Right lobe of liver (tissue), 6 donors: Measurements from ENCODE around the gene SLC17A7. TPM values are rescaled to one million over a fixed set of nuclear protein-coding genes. Genes with fewer than 3 reads are reported as not detected.

Experiments
- ATAC-seq, 4 donors: fragments of 200-7000 bp; cut with Tn5 transposase; one replicate each; pipeline ENCODE4 v1.9.1; 2020; ENCODE audit warnings: mild to moderate bottlenecking in 4 of 4, moderate library complexity in 4 of 4
- DNase-seq, 3 donors: peaks; one replicate each; pipeline ENCODE4 v3.0.0-alpha.2; 2020
- H3K27ac ChIP-seq, 3 donors: fragments of 200-600 bp; one replicate each; pipeline ENCODE4 v1.8.0; 2022
- H3K27me3 ChIP-seq, 2 donors: fragments of 200-600 bp; one replicate each; pipeline ENCODE4 v1.8.0; 2022
- H3K36me3 ChIP-seq, 4 donors: fragments of 200-600 bp; sonication (generic) in 1 of 4; one replicate each; pipeline versions ENCODE4 v1.5.1 to v1.8.0; 2017 to 2022; ENCODE audit warnings: control low read depth in 1 of 4
- H3K4me1 ChIP-seq, 4 donors: fragments of 200-600 bp; sonication (generic) in 1 of 4; one replicate each; pipeline versions ENCODE4 v1.5.1 to v1.8.0; 2017 to 2022; ENCODE audit warnings: control low read depth in 1 of 4
- H3K4me3 ChIP-seq, 3 donors: fragments of 200-600 bp; one replicate each; pipeline ENCODE4 v1.8.0; 2022
- H3K9me3 ChIP-seq, 4 donors: fragments of 200-600 bp; sonication (generic) in 1 of 4; one replicate each; pipeline versions ENCODE4 v1.5.1 to v1.8.0; 2017 to 2022; ENCODE audit warnings: control low read depth in 1 of 4
- CTCF ChIP-seq, 4 donors: fragments of 200-600 bp in 3 of 4; fragments of 450-650 bp in 1 of 4; IDR thresholded peaks; one replicate each; pipeline versions ENCODE4 v1.5.1 to v1.8.0; 2016 to 2022; ENCODE audit warnings: antibody characterized with exemption in 4 of 4, mild to moderate bottlenecking in 2 of 4
- POLR2A ChIP-seq: fragments of 450-650 bp; IDR thresholded peaks from one replicate; pipeline ENCODE4 v1.6.1; 2017; ENCODE audit warnings: antibody characterized with exemption, mild to moderate bottlenecking
- WGBS: methylation state at CpG from one replicate; pipeline ENCODE4 v1.1.6; 2018; ENCODE audit warnings: low coverage, low lambda C conversion rate; ENCODE audit not compliant: insufficient coverage; ENCODE audit errors: missing lambda C conversion rate; 5-methylcytosine and 5-hydroxymethylcytosine counted together
- intact Hi-C, 2 donors: fragments of 100-400 bp; cut with DNase I; formaldehyde crosslinking; loops; one replicate each; pipeline versions ENCODE4 v1.11.2 to v1.14.1; 2022
- total RNA-seq, 6 experiments: library from RNA; depleted of rRNA in 2 of 6; stranded (reverse); fragments of >200 nt in 2 of 6; fragmentation: NEBNext Ultra II Directional in 3 of 6; extraction: Animal tissue kit (Norgen Biotek cat#: 25700) in 3 of 6; gene quantifications; one replicate each; pipeline versions ENCODE4 v1.1.0 to v1.2.4, GENCODE V29; 2016 to 2023
- donor health status: DM: no; HTN: yes; CAD: no.
- donor health status: DM: no; HTN: no; CAD: no.
- donor health status: DM: no; HTN: no; CAD: no.
- donor health status: DM: no; HTN: yes; CAD: no.
- donor health status: DM: no; HTN: yes; CAD: no.

Gene SLC17A7
- total RNA-seq, 6 experiments from 2014 or later, result 0.13 TPM; not detected in 5

GRCh38 chr19:49442771-49443365, 1.5 kb upstream of the SLC17A7 start:
- Histone ChIP-seq H3K27ac (peak overlapping the region; percentile 2 to 40 (median 35)), H3K9me3 (no peaks in the 10 kb centered on the region), H3K27me3 (no peaks in the 10 kb centered on the region), H3K4me1 (no peaks in the 10 kb centered on the region), H3K36me3 (peaks cover 0 to 3% (median 2%) of the 10 kb centered on the region in 4 donors), H3K4me3 (peak overlapping the region; percentile 70 to 80 (median 76))
- 4% methylated on average over 29 of the region's 43 CpGs for WGBS
- TF ChIP-seq POLR2A, result peak; percentile 28
- no peak for TF ChIP-seq CTCF (IDR thresholded peaks at IDR 0.05)
- peak; percentile 71 to 83 (median 79) for ATAC-seq
- peak; percentile 95 to 97 (median 97) for DNase-seq
- intact Hi-C loops, result loop anchor here in 1 of 2 donors (2.0 kb wide), 1 partner anchor 50 kb away; no protein-coding TSS in a partner anchor

GRCh38 chr19:49442354-49442753, 1.0 kb upstream of the SLC17A7 start:
- peak in 1 of 4 donors; percentile 1 for ATAC-seq
- Histone ChIP-seq H3K27me3 (no peaks in the 10 kb centered on the region), H3K9me3 (no peaks in the 10 kb centered on the region), H3K27ac (no peak overlapping the region), H3K4me3 (no peak overlapping the region), H3K36me3 (peaks cover 0 to 3% (median 2%) of the 10 kb centered on the region in 4 donors), H3K4me1 (no peaks in the 10 kb centered on the region)
- no peak for TF ChIP-seq CTCF (IDR thresholded peaks at IDR 0.05)
- no peak for TF ChIP-seq POLR2A
- no peak for DNase-seq
- intact Hi-C loops, result loop anchor here in 1 of 2 donors (2.0 kb wide), 1 partner anchor 50 kb away; no protein-coding TSS in a partner anchor
- WGBS, result 6% methylated on average over 11 of the region's 11 CpGs

GRCh38 chr19:49441960-49442350, 628 bp upstream of the SLC17A7 start:
- WGBS, result 22% methylated on average over 14 of the region's 14 CpGs
- Histone ChIP-seq H3K36me3 (peaks cover 0 to 3% (median 0%) of the 10 kb centered on the region in 4 donors), H3K27me3 (no peaks in the 10 kb centered on the region), H3K9me3 (no peaks in the 10 kb centered on the region), H3K4me3 (no peak overlapping the region), H3K4me1 (no peaks in the 10 kb centered on the region), H3K27ac (no peak overlapping the region)
- no peak for DNase-seq
- intact Hi-C loops, result loop anchor here in 1 of 2 donors (2.0 kb wide), 1 partner anchor 49 kb away; no protein-coding TSS in a partner anchor
- no peak for ATAC-seq
- TF ChIP-seq POLR2A (no peak), CTCF (IDR thresholded peaks at IDR 0.05) (no peak)

GRCh38 chr19:49440439-49441209, 703 bp downstream of the SLC17A7 start:
- WGBS, result 29% methylated on average over 13 of the region's 19 CpGs
- TF ChIP-seq POLR2A (no peak), CTCF (IDR thresholded peaks at IDR 0.05) (no peak)
- Histone ChIP-seq H3K36me3 (no peaks in the 10 kb centered on the region), H3K27me3 (peaks cover 0 to under 1% of the 10 kb centered on the region in 2 donors), H3K27ac (no peak overlapping the region), H3K9me3 (no peaks in the 10 kb centered on the region), H3K4me1 (no peaks in the 10 kb centered on the region), H3K4me3 (no peak overlapping the region)
- intact Hi-C loops, result no loop called here
- ATAC-seq (no peak), DNase-seq (no peak)
